ENCODE data around the gene PRKCZ.
"Not testable (repeated sequence)": the region's sequence is repeated elsewhere in the genome, so short reads cannot be mapped to it uniquely, and the experiment has no call there.

The PRKCZ gene

DNA sequence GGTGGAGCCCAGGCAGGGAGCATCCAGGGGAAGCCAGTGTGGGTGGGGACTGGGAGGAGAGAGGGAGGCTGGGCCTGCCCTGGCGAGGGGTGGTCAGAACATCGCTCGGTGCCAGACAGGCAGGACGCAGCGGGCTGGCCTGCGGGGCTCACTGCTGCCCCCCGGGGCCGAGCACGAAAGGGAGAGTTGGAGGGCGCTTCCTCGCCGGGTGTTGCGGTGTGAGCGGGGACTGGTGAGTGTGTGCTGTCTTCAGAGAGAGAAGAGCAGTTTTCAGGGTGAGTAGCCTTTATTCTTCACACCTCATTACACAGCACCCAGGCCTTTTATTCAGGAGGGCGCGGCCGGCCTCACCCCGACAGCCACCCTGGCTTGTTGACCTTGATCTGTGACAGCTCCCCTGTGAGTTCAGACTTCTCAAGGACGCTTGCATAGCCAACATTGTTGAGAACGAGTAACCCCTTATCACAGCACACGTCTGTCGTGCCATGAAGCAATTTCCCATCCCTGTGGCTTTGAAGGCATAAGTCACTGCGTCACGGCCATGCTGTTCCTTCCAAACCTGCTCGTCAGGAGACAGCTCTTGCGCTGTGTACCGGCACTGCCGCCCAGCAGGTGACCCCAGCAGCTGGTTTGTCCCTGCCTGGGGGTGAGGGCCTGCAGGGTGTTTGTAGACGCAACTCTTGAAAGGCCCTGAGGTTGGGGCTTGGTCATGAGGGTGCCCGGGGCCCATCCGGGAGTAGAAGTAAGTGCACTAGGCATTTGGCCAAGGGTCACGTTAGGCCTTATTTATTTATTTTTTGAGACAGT lies 54.6 kb downstream of the PRKCZ start:
- DNase-seq = no peak

DNA sequence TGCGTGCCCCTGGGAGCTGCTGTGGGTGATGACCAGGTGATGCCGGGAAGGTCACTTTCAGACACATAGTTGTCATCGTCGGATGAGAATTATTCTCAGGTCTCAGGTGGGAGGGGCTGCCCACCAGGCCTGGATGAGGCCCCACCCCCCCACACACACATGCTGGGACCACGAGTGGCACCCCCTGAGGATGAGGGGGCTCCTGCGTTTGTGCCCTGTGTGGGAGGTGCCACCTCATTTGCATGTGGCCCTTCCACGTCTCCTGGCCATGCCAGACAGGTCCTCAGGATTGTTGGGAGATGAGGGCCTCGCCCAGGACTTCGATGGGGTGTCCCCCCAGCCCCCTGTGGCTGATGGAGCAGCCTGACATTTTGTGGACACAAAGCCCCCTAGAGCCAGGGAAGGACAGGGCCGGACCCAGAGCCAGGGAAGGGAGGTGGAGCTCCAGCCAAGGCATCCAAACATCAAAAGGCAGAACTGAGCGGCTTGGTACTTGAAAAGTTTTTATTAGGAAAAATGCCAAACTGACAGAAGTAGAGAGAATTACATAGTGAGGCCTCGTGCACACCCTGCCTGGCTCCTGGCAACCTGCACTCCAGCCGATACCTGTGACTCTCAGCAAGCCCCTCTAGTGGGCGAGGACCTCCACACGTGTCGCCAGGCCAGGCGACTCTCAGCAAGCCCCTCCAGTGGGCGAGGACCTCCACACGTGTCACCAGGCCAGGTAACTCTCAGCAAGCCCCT lies 55.7 kb downstream of the PRKCZ start:
- DNase-seq = no peak

DNA sequence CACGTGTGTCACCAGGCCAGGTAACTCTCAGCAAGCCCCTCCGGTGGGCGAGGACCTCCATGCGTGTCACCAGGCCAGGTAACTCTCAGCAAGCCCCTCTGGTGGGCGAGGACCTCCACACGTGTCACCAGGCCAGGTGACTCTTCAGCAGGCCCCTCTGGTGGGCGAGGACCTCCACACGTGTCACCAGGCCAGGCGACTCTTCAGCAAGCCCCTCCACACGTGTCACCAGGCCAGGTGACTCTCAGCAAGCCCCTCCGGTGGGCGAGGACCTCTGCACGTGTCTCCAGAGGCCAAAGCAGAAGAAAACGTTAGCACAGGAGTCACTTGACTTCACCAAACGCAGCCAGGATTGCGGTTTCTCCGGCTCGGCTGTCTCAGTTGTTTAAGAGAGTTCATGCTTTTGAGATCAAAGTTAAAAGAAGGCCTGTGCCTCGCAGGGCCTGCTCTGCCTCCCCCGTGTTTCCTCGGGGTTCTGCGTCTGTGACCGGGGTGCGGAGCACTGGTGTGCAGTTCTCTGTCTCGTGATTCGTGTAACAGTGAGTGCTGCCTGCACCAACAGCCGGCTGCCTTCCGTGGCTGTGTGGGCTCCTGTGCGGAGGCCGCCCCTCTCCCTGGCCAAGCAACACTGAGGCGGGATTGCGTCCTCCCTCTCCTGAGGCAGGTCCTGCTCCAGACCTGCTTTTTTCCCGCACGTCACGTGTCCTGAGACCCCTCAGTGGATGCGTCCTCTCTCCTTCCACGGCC lies 56.6 kb downstream of the PRKCZ start:
- DNase-seq = no peak

DNA sequence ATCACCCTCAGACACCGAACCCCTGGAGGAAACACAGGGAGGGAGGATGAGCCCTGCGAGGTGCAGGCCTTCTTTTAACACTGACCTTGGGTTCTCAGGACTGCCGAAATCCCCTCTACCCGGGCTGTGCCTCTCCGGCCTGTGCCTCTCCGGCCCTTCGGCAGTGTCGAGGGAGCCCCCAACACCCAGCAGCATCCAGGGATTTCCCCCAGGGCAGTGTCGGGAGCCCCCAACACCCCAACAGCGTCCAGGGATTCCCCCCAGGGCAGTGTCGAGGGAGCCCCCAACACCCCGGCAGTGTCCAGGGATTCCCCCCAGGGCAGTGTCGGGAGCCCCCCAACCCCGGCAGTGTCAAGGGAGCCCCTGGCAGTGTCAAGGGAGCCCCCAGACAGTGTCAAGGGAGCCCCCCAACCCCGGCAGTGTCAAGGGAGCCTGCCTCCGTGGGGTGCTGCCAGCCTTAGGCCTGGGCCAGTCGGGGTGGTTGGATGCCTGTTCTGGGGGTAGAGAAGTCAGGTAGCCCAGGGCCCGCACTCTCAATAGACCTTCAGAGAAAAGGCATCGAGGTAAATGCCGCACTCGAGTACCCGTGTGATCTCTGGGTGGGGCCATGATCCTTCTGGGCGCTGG lies 57.5 kb downstream of the PRKCZ start:
- no peak for DNase-seq

DNA sequence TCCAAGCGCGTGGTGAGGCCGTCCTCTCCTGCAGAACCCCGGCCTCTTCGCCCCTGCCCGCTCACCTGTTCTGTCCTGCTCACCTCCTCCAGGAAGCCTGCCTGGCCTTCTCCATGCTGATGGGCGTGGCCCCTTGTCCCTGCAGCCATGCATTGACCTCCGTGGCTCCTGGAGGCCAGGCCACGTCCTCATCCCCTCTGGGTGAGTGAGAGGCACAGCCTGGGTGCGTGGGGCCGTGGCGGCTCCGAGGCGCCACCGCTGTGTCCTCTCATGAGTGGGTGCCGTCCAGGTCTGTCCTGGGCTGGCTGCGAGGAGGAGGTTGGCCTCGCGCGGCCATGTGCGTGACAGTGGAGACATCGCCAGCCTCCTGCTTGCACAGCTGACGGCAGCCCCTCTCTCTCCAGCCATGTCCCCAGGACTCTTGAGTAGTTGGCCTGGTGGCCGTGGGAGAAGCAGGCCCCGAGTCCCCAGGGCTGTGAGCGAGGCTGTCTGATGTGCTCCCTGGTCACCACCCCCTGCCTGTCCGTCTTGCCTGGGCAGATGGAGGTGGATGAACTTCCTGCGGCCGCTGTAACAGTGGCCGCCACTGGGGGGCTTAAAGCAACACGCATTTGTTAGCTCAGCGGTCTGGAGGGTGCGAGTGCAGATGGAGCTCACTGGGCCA lies 58.1 kb downstream of the PRKCZ start:
- DNase-seq = no peak

DNA sequence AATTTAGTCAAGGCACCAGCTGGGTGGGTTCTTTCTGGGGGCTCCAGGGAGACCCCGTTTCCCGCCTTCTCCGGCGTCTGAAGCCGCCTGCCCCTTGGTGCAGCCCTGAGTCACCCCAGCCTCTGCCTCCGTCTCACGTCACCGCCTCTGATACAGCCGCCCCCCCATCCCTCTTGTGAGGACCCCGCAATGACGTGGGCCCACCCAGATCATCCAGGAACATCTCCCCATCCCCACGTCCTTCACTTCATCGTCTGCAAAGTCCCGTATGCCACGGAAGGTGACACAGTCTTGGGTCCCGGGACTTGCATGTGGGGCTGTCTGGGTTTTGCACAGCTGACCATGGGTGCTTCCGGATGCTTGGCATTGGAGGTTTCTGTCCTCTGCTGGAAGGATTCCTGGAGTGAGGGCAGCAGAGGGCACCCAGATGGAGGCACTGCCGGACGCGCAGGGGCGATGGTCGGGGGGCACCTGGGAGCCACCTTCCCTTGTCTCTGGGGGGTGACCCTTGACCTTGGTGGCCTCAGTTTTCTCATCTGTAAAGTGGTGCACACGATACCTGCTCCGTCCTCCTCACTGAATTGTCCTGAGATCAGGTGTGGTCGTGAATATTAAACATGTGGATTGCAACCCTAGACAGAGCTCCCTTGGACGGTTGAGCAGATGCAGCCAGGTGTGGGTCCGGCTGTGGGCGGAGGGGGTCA lies 58.8 kb downstream of the PRKCZ start:
- DNase-seq = no peak

DNA sequence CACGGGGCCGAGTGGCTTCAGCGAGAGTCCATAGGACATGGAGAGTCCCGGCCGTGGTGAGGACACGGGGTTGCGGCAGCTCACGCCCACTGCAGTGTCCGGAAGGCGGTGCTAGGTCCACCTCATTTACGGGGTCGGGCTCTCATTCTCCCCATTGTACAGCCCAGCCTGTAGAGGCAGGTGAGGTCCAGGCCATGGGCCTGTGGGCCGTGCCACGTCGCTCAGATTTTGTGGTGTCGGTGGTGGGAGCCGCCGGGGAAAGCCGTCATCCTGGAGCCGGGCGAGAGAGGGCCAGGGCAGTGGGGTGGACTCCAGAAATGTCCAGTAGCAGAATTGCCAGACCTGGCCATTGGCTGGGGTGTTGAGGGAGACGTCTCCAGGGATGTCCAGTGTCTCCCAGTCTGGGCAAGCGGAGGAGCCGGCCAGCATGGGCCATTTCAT lies 59.4 kb downstream of the PRKCZ start:
- DNase-seq = no peak

DNA sequence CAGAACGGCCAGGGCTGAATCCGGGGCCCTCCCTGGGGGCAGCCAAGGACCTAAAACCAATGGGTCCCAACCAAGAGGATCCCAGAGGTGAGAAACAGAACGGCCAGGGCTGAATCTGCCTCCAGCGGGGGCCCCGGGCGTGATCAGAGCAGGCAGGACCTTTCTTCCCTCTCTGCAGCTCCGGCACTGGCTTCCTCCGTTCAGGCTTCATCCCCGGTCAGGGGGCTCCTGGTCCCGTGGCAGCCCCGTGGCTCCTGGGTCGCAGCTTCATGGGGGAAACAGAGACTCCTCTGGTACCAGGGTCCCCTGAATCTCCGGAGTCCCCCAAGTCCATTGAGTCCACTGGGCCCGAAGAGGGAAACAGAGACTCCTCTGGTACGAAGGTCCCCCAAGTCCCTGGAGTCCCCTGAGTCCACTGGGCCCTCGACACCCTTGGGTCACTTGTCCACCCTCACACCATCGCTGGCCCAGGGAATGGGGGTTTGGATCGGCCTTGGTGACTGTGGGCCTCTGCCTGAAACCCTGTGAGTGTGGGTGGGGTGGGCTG lies 60.1 kb downstream of the PRKCZ start:
- DNase-seq = no peak

DNA sequence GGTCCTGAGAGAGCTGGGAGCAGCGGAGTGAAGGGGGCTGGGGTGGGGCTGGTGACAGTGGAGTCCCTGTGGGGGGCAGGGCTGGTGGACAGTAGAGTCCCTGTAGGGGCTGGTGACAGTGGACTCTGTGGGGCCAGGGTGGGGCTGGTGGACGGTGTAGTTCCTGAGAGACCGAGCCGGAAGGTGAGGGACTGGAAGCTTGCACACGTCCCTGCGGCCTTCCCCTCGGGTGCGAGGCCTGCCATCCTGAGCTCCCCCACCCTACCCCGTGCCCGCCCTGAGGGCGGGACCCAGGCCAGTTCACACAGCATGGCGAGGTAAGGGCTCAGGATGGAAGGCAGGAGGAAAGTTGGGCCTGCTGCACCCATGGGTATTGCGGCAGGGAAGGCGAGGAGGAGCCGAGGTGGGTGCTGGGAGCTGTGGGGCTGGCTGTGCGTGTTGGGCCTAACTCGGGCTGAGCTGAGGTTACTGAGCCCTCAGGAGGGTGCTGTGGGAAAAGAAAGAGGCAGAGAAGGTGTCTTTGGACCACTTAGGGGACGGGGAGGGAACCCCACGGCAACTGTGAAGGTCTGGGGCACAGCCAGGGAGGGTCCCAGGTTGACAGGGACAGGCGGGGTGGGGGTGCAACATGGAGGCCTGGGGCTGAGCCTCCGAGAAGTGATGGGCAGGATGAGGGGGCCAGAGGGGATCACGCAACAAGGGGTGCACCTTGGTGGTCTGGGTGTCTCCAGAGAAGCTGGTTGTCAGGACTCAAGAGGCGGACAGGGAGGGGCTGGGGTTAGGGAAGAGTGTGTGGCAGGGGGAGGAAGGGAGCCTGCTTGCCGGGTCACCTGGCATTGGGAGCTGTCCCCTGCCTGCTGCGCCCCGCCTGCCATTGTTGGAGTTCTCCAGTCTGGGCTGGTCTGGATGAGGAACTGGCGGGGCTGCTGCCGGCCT lies 60.8 kb downstream of the PRKCZ start:
- no peak for DNase-seq

DNA sequence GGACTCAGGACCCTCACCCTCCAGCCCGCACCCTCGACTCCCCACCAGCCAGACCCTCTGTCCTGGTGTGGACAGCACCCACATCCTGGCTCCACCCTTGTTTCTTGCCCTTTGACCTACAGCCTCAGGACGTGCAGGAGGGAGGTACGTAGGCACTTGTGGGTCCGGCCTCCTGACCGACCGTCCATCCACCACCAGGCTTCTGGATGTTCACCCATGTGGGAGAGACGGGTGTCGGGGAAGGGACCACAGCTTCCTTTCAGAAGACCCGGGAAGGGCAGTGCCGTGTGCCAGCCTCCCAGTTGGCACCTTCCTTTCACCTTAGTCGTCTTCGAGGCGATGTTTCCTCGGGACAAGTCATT lies 61.4 kb downstream of the PRKCZ start:
- no peak for DNase-seq

DNA sequence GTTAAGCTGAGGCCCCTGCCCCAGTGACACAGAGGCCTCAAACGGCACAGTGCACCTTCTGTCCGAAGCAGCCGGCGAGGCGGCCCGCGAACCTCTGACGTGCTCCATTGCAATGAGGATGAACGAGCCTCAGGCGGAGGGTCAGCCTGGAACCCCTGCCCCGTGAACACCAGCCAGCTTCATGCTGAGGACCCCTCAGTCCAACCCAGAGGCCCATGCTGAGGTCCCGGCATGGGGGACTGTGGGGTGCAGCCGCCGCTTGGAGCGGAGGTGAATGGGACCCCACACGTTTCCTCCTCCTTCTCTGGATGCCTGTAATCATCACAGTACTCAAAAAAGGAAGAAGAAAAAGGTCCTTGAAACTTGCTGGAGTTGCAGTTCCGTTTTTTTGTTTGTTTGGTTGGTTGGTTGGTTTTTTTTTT lies 62.1 kb downstream of the PRKCZ start:
- no peak for DNase-seq

DNA sequence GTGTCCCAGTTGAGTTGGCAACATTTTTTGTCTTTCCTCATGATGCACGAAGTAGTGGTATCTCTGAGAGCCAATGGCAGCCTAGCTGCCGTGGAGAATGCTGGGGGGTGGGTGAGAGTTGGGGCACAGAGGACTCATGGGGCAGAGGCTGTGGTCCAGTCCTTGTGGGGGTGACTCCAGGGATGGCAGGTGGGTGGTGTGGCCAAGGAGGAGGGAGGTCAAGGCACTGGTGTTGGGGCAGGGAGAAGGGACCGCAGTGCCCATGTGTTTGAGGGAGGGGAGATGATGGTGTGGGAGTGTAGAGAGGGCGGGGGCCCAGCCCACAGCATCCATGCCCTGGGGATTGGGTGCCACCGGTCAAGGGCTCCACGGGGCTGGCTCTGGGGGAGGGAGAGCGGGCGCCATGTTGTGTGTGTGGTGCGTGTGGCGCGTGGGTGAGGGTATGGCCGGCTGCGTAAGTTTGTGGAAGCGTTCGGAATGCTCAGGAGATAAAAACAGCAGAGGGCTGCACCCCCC lies 63.5 kb downstream of the PRKCZ start:
- DNase-seq = no peak

DNA sequence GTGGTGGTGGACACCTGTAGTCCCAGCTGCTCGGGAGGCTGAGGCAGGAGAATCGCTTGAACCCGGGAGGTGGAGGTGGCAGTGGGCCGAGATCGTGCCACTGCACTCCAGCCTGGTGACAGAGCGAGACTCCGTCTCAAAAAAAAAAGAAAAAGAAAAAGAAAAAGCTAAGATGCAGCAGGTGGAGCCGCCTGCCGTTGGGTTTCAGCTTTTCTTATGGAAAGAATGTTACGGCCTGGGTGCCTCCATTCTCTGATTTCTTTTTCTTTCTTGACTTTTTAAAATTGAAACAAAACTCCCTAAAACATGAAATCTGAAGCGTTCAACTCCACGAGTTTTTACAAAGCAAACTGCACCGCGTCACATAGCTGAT lies 64.4 kb downstream of the PRKCZ start:
- DNase-seq = not testable (repeated sequence)

DNA sequence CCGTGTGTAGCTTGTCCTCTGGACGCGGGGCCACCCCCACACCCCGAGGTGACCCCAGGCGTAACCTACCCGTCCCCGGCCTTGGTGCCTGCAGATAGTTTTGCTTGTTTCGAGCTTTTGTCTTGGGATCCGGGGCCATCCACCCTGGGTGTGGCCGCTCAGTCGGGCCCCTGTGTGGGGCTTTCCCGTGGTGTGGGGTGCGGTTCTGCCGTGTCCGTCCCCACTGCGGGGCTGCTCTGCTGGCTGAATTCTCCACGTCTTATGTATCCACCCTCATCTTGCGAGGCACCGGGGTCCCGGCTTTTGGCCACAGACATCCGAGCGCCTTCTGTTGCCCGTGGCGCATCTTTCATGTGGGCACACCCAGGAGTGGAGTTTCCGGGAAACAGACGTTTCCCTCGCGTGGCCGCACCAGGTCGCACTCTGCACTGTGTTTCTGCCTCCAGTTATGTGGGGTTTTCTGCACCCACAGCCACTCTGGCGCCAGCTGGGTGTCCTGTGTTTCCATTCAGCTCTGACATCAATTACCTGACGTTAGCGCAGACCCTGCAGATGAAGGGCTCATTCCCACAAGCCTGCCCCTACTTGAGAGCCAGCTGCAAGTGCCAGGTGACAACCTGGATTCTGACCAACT lies 64.9 kb downstream of the PRKCZ start:
- DNase-seq = no peak

DNA sequence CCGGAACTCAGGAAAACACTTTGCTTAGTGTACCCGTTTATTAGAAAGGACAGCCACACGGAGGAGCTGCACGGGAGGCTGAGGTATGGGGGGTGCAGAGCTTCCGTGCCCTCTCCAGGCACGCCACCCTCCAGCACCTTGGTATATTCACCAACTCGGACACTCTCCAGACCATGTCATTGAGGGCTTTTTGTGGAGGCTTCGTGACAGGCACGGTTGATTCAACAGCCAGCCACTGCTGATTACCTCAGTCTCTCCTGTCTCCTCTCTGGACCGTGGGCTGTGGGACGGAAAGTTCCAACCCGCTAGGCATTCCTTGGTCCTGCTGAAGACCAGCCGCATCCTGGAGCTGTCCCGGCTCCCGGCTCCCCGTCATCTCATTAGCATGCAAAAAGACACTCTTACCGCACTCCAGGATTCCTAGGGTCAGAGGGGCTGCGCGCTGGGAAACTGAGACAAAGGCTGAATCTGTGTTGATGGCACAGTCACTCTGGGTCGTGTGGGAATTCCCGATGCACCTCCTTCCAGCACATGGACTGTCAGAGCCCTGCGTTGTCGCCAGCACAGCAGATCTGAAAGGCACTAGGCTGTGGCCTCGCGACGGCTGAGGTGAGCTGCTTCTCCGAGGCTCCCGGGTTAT lies 65.6 kb downstream of the PRKCZ start:
- no peak for DNase-seq

DNA sequence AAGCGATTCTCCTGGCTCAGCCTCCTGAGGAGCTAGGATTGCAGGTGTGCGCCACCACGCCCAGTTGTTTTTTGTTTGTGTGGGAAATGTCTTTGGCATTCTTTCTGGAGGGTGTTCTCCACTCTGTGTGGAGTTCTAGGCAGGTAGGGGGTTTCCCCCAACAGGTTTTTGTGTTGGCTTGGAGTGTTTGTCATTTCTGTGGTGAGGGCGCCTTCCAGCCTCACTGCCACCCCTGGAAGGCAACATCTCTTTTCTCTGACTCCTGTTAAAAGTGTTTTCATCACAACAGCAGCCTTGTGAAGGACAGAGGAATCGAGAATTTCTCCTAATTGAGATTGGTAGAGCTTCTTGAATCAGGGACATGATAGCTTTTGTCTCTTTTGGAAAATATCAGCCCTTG lies 69.7 kb downstream of the PRKCZ start:
- no peak for DNase-seq

DNA sequence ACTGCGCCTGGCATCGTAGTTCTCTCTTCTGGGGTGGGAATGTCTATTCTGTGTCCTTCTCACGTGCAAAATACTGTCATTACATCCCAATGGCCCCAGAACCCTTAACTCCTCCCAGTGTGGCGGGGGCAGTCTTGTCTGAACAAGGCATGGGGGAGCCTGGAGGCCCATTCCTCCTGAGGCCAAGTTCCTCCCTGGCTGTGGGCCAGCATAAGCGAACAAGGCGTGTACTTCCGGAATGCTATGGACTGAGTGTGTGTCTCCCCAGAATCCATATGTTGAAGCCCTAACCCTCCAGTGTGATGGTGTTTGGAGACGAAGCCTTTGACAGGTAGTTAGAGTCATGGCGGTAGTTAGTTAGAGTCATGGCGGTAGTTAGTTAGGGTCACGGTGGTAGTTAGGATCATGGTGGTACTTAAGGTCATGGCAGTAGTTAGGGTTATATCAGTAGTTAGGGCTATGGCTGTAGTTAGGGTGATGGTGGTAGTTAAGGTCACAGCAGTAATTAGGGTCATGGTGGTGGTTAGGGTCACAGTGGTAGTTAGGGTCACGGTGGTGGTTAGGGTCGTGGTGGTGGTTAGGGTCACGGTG lies 71.0 kb downstream of the PRKCZ start:
- no peak for DNase-seq

DNA sequence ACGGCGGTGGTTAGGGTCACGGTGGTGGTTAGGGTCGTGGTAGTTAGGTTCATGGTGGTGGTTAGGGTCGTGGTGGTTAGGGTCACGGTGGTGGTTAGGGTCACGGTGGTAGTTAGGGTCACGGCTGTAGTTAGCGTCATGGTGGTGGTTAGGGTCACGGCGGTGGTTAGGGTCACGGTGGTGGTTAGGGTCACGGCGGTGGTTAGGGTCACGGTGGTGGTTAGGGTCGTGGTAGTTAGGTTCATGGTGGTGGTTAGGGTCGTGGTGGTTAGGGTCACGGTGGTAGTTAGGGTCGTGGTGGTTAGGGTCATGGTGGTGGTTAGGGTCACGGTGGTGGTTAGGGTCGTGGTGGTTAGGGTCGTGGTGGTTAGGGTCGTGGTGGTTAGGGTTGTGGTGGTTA lies 71.6 kb downstream of the PRKCZ start:
- DNase-seq = not testable (repeated sequence)

All from CD4-positive, alpha-beta T cell treated with Interleukin-12 subunit alpha and Interleukin-12 subunit beta, for 1 hour (primary cell).